Right lobe of liver (tissue), 6 donors: ENCODE results near the gene TBC1D20. TPM values are rescaled to one million over a fixed set of nuclear protein-coding genes. Genes with fewer than 3 reads are reported as not detected.

Source experiments
- ATAC-seq, 4 donors: fragments of 200-7000 bp; cut with Tn5 transposase; one replicate each; pipeline ENCODE4 v1.9.1; 2020; ENCODE audit warnings: mild to moderate bottlenecking in 4 of 4, moderate library complexity in 4 of 4
- DNase-seq, 3 donors: peaks; one replicate each; pipeline ENCODE4 v3.0.0-alpha.2; 2020
- H3K27ac ChIP-seq, 3 donors: fragments of 200-600 bp; one replicate each; pipeline ENCODE4 v1.8.0; 2022
- H3K27me3 ChIP-seq, 2 donors: fragments of 200-600 bp; one replicate each; pipeline ENCODE4 v1.8.0; 2022
- H3K36me3 ChIP-seq, 4 donors: fragments of 200-600 bp; sonication (generic) in 1 of 4; one replicate each; pipeline versions ENCODE4 v1.5.1 to v1.8.0; 2017 to 2022; ENCODE audit warnings: control low read depth in 1 of 4
- H3K4me1 ChIP-seq, 4 donors: fragments of 200-600 bp; sonication (generic) in 1 of 4; one replicate each; pipeline versions ENCODE4 v1.5.1 to v1.8.0; 2017 to 2022; ENCODE audit warnings: control low read depth in 1 of 4
- H3K4me3 ChIP-seq, 3 donors: fragments of 200-600 bp; one replicate each; pipeline ENCODE4 v1.8.0; 2022
- H3K9me3 ChIP-seq, 4 donors: fragments of 200-600 bp; sonication (generic) in 1 of 4; one replicate each; pipeline versions ENCODE4 v1.5.1 to v1.8.0; 2017 to 2022; ENCODE audit warnings: control low read depth in 1 of 4
- POLR2A ChIP-seq: fragments of 450-650 bp; IDR thresholded peaks from one replicate; pipeline ENCODE4 v1.6.1; 2017; ENCODE audit warnings: antibody characterized with exemption, mild to moderate bottlenecking
- WGBS: methylation state at CpG from one replicate; pipeline ENCODE4 v1.1.6; 2018; ENCODE audit warnings: low coverage, low lambda C conversion rate; ENCODE audit not compliant: insufficient coverage; ENCODE audit errors: missing lambda C conversion rate; 5-methylcytosine and 5-hydroxymethylcytosine counted together
- intact Hi-C, 2 donors: fragments of 100-400 bp; cut with DNase I; formaldehyde crosslinking; loops; one replicate each; pipeline versions ENCODE4 v1.11.2 to v1.14.1; 2022
- total RNA-seq, 6 experiments: library from RNA; depleted of rRNA in 2 of 6; stranded (reverse); fragments of >200 nt in 2 of 6; fragmentation: NEBNext Ultra II Directional in 3 of 6; extraction: Animal tissue kit (Norgen Biotek cat#: 25700) in 3 of 6; gene quantifications; one replicate each; pipeline versions ENCODE4 v1.1.0 to v1.2.4, GENCODE V29; 2016 to 2023
- TF ChIP-seq, protein P1 (sequence below), 4 donors: fragments of 200-600 bp in 3 of 4; fragments of 450-650 bp in 1 of 4; IDR thresholded peaks; one replicate each; pipeline versions ENCODE4 v1.5.1 to v1.8.0; 2016 to 2022; ENCODE audit warnings: antibody characterized with exemption in 4 of 4, mild to moderate bottlenecking in 2 of 4
- donor health status: DM: no; HTN: yes; CAD: no.
- donor health status: DM: no; HTN: no; CAD: no.
- donor health status: DM: no; HTN: no; CAD: no.
- donor health status: DM: no; HTN: yes; CAD: no.
- donor health status: DM: no; HTN: yes; CAD: no.

The TBC1D20 gene
- total RNA-seq, 6 experiments from 2014 or later, result 10.8 to 21.4 (median 13.9) TPM

DNA sequence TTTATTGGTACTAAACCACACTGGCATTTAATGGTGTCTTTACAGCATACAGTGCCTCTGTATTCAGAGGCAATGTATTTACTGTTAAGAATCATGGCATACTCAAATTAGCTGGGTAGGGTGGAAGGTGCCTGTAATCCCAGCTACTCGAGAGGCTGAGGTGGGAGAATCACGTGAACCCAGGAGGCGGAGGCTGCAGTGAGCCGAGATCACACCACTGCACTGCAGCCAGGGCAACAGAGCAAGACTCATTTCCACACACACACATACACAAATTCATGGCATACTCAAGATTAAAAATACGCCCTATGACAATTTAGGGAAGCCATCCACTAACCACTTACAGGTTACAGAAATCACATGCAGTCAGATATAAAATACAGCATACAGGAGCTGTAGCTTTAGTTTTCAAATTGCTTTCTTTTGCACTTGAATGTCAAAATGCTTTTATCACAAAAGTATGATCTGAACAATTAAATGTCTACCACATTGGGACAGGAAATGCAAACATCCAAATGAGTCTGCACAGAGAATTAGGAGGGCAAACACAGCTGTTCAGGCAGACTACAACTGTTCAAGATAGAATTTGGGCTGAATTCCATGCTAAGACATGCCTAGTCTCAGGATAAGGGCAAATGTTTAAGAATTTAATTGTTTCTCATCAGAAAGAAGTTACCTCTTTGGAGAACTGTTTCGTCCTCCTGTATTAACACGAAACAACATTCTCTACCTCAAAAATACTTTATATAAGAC, 44.8 kb upstream of the TBC1D20 start:
- no peak overlapping the region for H3K27ac ChIP-seq
- H3K36me3 ChIP-seq, result peaks cover 4 to 24% (median 15%) of the 10 kb centered on the region in 4 donors
- ATAC-seq (no peak), DNase-seq (no peak)
- H3K27me3 ChIP-seq, result no peaks in the 10 kb centered on the region
- TF ChIP-seq, protein P1, sequence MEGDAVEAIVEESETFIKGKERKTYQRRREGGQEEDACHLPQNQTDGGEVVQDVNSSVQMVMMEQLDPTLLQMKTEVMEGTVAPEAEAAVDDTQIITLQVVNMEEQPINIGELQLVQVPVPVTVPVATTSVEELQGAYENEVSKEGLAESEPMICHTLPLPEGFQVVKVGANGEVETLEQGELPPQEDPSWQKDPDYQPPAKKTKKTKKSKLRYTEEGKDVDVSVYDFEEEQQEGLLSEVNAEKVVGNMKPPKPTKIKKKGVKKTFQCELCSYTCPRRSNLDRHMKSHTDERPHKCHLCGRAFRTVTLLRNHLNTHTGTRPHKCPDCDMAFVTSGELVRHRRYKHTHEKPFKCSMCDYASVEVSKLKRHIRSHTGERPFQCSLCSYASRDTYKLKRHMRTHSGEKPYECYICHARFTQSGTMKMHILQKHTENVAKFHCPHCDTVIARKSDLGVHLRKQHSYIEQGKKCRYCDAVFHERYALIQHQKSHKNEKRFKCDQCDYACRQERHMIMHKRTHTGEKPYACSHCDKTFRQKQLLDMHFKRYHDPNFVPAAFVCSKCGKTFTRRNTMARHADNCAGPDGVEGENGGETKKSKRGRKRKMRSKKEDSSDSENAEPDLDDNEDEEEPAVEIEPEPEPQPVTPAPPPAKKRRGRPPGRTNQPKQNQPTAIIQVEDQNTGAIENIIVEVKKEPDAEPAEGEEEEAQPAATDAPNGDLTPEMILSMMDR (IDR thresholded peaks at IDR 0.05), result no peak
- H3K9me3 ChIP-seq, result no peaks in the 10 kb centered on the region
- H3K4me3 ChIP-seq, result no peak overlapping the region
- WGBS, result 93% methylated on average over 4 of the region's 7 CpGs
- H3K4me1 ChIP-seq, result peaks cover 0 to 38% (median 13%) of the 10 kb centered on the region in 4 donors
- intact Hi-C loops, result no loop called here

DNA sequence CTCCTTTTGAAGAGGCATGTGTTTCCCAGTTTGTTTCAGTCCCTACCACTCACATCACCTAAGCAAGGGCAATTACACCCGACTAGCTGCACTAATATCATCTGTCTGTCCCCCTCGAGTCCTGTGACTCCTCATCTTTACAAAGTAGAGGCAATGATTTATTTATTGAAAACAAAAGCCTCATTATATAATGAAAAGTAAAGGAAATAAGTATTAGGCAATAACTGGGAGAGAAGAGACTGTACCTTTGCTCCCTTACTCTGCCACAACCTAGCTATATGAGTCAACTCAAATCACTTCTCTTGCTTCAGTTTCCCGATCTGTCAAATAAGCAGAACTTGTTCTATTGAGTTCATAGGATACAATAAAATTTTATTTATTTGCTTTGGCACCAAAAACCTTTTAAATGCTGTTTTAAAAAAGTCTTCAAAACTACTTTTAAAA, 42.3 kb upstream of the TBC1D20 start:
- no peak overlapping the region for H3K4me3 ChIP-seq
- peaks cover 0 to 24% (median 7%) of the 10 kb centered on the region in 4 donors for H3K4me1 ChIP-seq
- H3K36me3 ChIP-seq, result peaks cover 4 to 40% (median 15%) of the 10 kb centered on the region in 4 donors
- DNase-seq, result no peak
- H3K9me3 ChIP-seq, result no peaks in the 10 kb centered on the region
- peak; percentile 64 to 79 (median 72) for ATAC-seq
- intact Hi-C loops, result no loop called here
- 40% methylated on average over 3 of the region's 3 CpGs for WGBS
- no peak overlapping the region for H3K27ac ChIP-seq
- no peaks in the 10 kb centered on the region for H3K27me3 ChIP-seq
- TF ChIP-seq, protein P1 (IDR thresholded peaks at IDR 0.05), result no peak
- no peak for TF ChIP-seq POLR2A

DNA sequence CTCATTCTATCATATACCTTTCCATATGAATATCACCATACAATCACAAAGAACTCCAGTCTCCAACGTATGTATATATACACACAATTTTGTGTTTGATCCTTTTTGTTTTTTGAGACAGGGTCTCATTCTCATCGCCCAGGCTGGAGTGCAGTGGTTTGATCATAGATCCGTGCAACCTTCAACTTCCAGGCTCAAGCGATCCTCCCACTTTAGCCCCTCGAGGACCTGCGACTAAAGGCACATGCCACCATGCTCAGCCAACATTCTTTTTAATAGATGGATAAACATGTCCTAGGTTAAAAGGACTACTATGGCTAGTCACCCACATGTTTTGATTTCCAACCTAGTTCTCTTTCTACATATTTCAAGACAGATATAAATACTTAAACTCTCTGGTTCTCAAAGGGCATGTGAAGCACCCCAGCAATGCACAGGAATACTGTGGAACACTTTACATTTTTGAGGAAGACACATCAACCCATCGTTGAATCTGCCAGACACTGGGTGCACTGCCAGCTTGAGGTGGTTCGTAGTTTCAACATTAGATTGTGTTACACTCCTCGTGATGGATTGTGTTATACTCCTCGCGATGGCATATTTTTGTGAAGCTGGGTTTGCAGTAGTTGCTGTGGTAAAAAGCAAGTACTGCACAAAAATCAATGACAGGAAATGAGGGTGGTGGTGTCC, 40.9 kb upstream of the TBC1D20 start:
- H3K4me1 ChIP-seq, result peaks cover 0 to 9% (median 0%) of the 10 kb centered on the region in 4 donors
- no peak for TF ChIP-seq POLR2A
- TF ChIP-seq, protein P1 (IDR thresholded peaks at IDR 0.05), result no peak
- H3K4me3 ChIP-seq, result no peak overlapping the region
- no peaks in the 10 kb centered on the region for H3K9me3 ChIP-seq
- H3K36me3 ChIP-seq, result peaks cover 4 to 48% (median 21%) of the 10 kb centered on the region in 4 donors
- H3K27me3 ChIP-seq, result no peaks in the 10 kb centered on the region
- H3K27ac ChIP-seq, result no peak overlapping the region
- 88% methylated on average over 11 of the region's 11 CpGs for WGBS
- ATAC-seq (no peak), DNase-seq (no peak)
- intact Hi-C loops, result no loop called here

DNA sequence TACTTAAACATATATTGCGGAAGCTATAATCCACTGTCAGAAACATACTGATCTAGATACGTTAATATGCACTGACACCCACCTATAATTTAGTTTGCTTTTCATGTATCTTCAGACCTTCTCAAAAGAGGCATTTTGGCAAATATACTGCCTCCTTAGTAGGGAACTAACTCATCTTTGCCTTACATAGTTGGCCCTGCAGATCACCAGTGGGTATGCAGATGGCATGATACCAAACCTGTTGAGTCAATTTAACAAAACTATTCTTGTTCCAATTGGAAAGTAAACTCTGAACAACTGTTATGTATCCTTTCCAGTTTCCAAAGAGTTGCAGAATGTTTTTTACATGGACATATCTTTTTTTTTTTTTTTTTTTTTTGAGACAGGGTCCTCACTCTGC, 35.6 kb upstream of the TBC1D20 start:
- Histone ChIP-seq H3K27ac (no peak overlapping the region), H3K36me3 (peaks cover 0 to 54% (median 18%) of the 10 kb centered on the region in 4 donors), H3K4me3 (no peak overlapping the region), H3K27me3 (no peaks in the 10 kb centered on the region), H3K4me1 (peaks cover 0 to 18% (median 8%) of the 10 kb centered on the region in 4 donors), H3K9me3 (no peaks in the 10 kb centered on the region)
- WGBS, result 97% methylated on average over 2 of the region's 2 CpGs
- TF ChIP-seq, protein P1 (IDR thresholded peaks at IDR 0.05), result no peak
- no peak for TF ChIP-seq POLR2A
- intact Hi-C loops, result no loop called here
- DNase-seq (no peak), ATAC-seq (no peak)
